ENCODE results near the gene R3HDML. TPM values are rescaled to one million over a fixed set of nuclear protein-coding genes. Genes with fewer than 3 reads are reported as not detected.
A peak's percentile ranks its signal among the peaks of the same experiment; 100 is the strongest.

R3HDML gene
- total and polyA plus RNA-seq, 2 of the 13 experiments (the other 11 are each of a cell fraction or from before 2014, with no cell fraction given), result not detected

- TF ChIP-seq ZNF484 (CRISPR knock-in tag; IDR thresholded peaks at IDR 0.05; ENCODE audit: borderline replicate concordance, low read depth) (no peak), STAG1 (CRISPR knock-in tag; IDR thresholded peaks at IDR 0.05) (no peak; the same call in 1 of the 2 replicates), REL (CRISPR knock-in tag; conservative IDR thresholded peaks at IDR 0.05) (peak; percentile 45; the same call in 1 of the 2 replicates), MIXL1 (CRISPR knock-in tag; IDR thresholded peaks at IDR 0.05) (no peak; the same call in 1 of the 2 replicates), SPEN (CRISPR knock-in tag; IDR thresholded peaks at IDR 0.05; ENCODE audit: low read depth) (no peak), AKNA (CRISPR knock-in tag; IDR thresholded peaks at IDR 0.05; ENCODE audit: borderline replicate concordance) (no peak; the same call in 1 of the 2 replicates), ZC3H4 (CRISPR knock-in tag; IDR thresholded peaks at IDR 0.05; ENCODE audit: borderline replicate concordance) (no peak; the same call in 1 of the 2 replicates), GATAD1 (CRISPR knock-in tag; IDR thresholded peaks at IDR 0.05) (peak; percentile 83; the same call in 1 of the 2 replicates), ZBTB7B (CRISPR knock-in tag; IDR thresholded peaks at IDR 0.05) (no peak), ARID4A (CRISPR knock-in tag; IDR thresholded peaks at IDR 0.05; ENCODE audit: borderline replicate concordance) (peak; percentile 94; the same call in 1 of the 2 replicates), ISX (CRISPR knock-in tag; conservative IDR thresholded peaks at IDR 0.05) (0 out of 2 replicates have a peak, but pooled peaks have one; percentile 83), CBFB (CRISPR knock-in tag; IDR thresholded peaks at IDR 0.05) (no peak), SKI (IDR thresholded peaks at IDR 0.05; ENCODE audit: partially characterized antibody) (peak; percentile 98), GTF2F1 (IDR thresholded peaks at IDR 0.05; ENCODE audit: low read length) (no peak), NFYC (CRISPR knock-in tag; IDR thresholded peaks at IDR 0.05) (0 out of 2 replicates have a peak, but pooled peaks have one; percentile 49), NFKB2 (CRISPR knock-in tag; IDR thresholded peaks at IDR 0.05; ENCODE audit: borderline replicate concordance) (0 out of 2 replicates have a peak, but pooled peaks have one; percentile 38), ZNF703 (CRISPR knock-in tag; IDR thresholded peaks at IDR 0.05; ENCODE audit: borderline replicate concordance) (0 out of 2 replicates have a peak, but pooled peaks have one; percentile 100), SALL2 (CRISPR knock-in tag; IDR thresholded peaks at IDR 0.05) (no peak), TBL1XR1 (IDR thresholded peaks at IDR 0.05; ENCODE audit: borderline replicate concordance, low read length, partially characterized antibody) (peak; percentile 97)
Measured at GRCh38 chr20:44394452-44394701, 57.5 kb downstream of the R3HDML start (continued).

Measured in HepG2 (cell line).